Umbilical cord (tissue), 2 donors: Measurements from ENCODE around the gene KIZ. TPM values are rescaled to one million over a fixed set of nuclear protein-coding genes. Genes with fewer than 3 reads are reported as not detected.

Experiments
- DNase-seq: peaks from one replicate; pipeline ENCODE4 v3.0.0-alpha.2; 2015; ENCODE audit warnings: low spot score
- total RNA-seq: library from RNA; depleted of rRNA; stranded (reverse); fragments of >200 nt; gene quantifications from one replicate; pipeline ENCODE4 v1.2.3, GENCODE V29; 2014; ENCODE audit warnings: low replicate concordance; ENCODE audit not compliant: insufficient read depth

Gene KIZ
- total RNA-seq, 1 donor from 2014 or later: 20.9 TPM

- DNase-seq: peak; percentile 33
Measured at GRCh38 chr20:21174516-21175239, 48.8 kb downstream of the KIZ start.

- DNase-seq: no peak
Measured at GRCh38 chr20:21175433-21175832, 49.6 kb downstream of the KIZ start.

GRCh38 chr20:21177767-21178166, 51.9 kb downstream of the KIZ start:
- DNase-seq: no peak

- no peak for DNase-seq
Measured at GRCh38 chr20:21179757-21180156, 53.9 kb downstream of the KIZ start.

GRCh38 chr20:21180248-21180647, 54.4 kb downstream of the KIZ start:
- no peak for DNase-seq

- DNase-seq: no peak
Measured at GRCh38 chr20:21181028-21181427, 55.1 kb downstream of the KIZ start.

GRCh38 chr20:21182832-21183563, 57.1 kb downstream of the KIZ start:
- peak; percentile 90 for DNase-seq

- DNase-seq: peak; percentile 63
Measured at GRCh38 chr20:21183722-21184121, 57.8 kb downstream of the KIZ start.

- DNase-seq: peak; percentile 23
Measured at GRCh38 chr20:21184819-21185218, 58.9 kb downstream of the KIZ start.

- no peak for DNase-seq
Measured at GRCh38 chr20:21185849-21186248, 60.0 kb downstream of the KIZ start.

- no peak for DNase-seq
Measured at GRCh38 chr20:21189761-21190523, 64.1 kb downstream of the KIZ start.

- DNase-seq: no peak
Measured at GRCh38 chr20:21190869-21191268, 65.0 kb downstream of the KIZ start.

GRCh38 chr20:21191839-21192238, 66.0 kb downstream of the KIZ start:
- peak; percentile 88 for DNase-seq

GRCh38 chr20:21202259-21202658, 76.4 kb downstream of the KIZ start:
- no peak for DNase-seq

GRCh38 chr20:21203088-21203656, 77.3 kb downstream of the KIZ start:
- DNase-seq: no peak

GRCh38 chr20:21206584-21206983, 80.7 kb downstream of the KIZ start:
- no peak for DNase-seq

GRCh38 chr20:21208999-21209398, 83.1 kb downstream of the KIZ start:
- DNase-seq: no peak

- no peak for DNase-seq
Measured at GRCh38 chr20:21209668-21210067, 83.8 kb downstream of the KIZ start.

GRCh38 chr20:21213691-21214090, 87.8 kb downstream of the KIZ start:
- no peak for DNase-seq

- no peak for DNase-seq
Measured at GRCh38 chr20:21214431-21214830, 88.5 kb downstream of the KIZ start.

- DNase-seq: no peak
Measured at GRCh38 chr20:21219686-21220085, 93.8 kb downstream of the KIZ start.

- DNase-seq: no peak
Measured at GRCh38 chr20:21224217-21224616, 98.3 kb downstream of the KIZ start.
